Measurements from ENCODE around the gene LZTR1.
"Not testable (repeated sequence)": the region's sequence is repeated elsewhere in the genome, so short reads cannot be mapped to it uniquely, and the experiment has no call there.

The LZTR1 gene

DNA sequence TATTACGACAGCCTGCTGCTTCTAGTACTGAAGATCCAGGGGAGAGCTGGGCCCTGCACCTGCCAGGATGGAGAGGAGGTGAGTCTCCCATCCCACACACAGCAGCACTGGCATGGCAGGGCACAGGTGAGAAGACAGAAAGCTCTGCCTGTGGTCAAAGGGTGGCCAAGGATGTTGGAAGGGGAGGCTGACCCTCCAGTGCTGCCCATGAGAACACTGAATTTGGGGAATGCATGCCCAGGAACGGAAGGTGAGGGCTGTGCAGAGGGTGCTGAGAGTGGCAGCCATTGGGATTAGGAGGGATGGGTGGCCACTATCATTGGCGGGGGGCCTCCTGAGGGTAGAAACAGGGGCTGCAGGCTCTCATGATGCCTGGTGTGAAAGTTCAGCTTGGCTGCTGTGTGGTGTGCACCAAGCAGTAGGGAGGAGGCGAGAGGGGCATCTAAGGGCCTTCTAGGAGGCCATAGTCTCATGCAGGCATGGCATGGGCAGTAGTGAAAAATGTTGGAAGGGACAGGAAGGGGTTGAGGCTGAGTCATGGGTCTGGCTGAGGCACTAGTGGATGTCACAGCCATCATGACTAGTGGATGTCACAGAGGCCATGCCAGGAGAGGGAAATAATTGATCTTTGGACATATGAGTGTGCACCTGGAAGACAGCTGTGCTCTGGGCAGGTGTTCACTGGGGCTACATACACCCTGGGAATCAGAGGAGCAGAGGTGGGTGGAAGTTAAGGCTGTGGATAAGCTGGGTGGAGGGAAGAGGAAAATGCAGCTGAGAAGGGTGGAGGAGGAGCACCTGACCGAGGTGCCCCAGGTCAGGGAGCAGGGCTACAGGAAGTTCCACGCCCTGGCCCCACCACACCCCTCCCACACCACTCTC lies 61.1 kb downstream of the LZTR1 start:
- DNase-seq = no peak

DNA sequence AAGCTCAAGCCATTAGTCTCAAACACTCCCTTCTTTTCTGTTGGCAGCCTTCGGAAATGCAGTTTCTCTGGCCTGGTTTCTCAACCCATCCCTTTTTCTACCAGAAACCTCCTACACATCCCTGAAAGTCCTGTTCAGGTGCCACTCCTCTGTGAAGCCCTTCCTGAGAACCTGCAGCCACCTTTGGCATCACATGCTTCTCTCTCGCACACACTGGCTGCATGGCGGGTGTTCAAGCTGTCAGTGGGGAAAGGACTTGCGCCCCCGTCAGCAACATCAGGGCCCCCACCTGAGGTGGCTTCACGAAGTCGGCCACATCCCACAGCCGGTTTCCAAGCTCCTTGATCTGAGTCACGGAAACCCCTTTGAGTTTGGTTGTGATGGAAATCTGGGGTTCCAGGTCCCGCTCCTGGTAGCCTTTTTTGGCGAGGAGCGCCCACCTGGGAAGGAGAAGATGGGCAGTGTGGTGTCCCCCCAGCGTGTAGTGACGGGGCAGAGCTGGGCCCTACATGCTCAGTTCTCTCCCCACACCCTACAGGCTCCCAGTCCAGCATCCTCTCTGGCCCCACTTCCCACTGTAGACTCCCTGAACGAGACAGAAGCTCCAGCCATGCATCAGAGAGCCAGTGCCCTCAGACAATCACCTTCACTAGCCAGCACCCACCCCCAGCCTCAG lies 61.9 kb downstream of the LZTR1 start:
- DNase-seq = no peak

DNA sequence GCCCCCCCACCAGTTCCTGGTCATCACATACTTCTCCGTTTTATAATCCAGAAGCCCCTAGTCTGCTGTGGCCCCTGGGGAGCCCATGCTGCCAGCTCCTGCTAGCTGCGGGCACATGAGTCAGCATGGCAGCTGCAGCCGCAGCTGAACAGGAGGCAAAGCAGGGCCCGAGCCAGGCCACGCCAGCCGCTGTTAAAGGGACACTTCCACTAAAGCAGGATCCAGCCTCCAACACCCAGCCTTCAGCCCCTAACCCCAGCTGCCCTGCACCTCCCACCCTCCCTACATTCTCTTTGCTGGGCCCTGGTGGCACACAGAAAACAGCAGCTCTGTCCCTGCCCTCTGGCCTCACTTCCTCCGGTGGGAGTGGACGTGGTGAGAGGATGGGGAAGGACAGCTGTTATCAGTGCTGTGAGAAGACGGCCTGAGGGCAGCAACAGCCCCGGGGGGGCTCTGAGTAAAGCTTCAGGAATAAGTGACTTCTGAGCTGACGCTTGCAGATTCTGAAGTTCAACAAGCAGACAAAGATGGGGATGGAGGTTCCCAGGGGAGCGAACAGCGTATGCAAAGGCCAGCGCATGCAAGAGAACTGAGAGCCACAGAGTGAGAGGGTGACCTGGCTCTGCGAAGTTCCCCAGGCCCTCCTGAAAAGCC lies 63.0 kb downstream of the LZTR1 start:
- DNase-seq = no peak

DNA sequence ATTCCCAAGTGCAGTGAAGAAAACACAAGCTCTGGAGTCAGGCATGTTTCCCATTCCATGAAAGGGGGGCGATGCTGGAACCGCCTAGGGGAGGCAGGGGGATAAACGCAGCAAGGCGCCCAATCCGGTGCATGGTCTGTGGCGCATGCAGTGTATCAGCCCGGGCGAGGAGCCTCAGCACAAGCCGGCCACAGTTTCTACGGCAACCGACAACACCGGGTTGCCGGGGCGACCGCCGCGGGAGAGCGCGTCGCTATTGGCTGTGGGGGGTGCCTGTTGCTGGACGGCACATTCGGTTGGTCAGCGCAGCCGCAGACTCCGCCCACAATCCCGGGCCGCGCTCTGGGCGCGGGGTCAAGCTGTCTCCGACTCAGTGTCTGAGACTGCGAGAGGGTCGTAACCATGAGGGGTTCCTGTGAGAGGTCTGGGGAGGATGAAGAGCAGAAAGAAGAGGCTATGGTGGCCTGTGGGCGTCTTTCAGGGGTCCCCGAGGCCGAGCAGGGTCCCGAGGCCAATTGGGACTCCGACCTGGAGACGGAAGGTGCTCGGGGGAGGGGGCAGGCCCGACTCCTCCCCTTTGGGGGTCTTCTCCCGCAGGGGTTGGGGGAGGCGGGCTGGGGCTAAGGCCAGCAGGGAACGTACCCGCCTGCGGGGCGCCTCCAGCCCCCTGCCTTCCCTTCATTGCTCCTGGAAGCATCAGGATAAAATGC lies 63.6 kb downstream of the LZTR1 start, which contains the start of gene LRRC74B:
Gene LRRC74B, plus strand, starts transcription at position 362 of the 710 bp plus-strand sequence. Its CDS starts 41 bp downstream, at position 403.
- DNase-seq = peak; percentile 81

DNA sequence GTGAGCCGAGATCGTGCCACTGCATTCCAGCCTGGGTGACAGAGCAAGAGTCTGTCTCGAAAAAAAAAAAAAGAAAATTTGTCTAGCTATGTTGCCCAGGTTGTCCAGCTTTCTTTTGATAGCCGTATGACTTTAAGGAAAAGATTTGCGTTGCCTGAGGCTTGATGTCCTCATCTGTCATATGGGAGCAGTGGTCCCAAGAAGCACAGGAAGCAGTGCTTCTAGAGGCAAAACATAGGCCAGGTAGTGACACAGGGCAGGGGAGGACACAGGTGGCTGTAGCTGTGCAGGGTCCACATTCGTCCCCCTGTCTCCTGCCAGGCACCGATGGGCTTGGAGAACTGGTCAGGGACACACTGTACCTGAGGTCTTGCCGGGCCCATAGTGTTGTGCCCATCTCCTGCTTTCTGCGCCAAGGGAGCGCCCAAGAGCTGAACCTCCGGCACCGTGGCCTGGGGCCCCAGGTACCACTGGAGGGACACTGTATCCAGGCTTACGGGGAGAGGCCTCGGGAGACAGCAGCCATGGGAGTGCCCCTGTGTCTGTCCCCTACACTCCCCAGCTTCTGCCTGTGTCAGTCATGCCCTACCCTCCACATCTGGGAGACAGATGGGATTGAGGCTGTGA lies 65.1 kb downstream of the LZTR1 start:
- DNase-seq = no peak

DNA sequence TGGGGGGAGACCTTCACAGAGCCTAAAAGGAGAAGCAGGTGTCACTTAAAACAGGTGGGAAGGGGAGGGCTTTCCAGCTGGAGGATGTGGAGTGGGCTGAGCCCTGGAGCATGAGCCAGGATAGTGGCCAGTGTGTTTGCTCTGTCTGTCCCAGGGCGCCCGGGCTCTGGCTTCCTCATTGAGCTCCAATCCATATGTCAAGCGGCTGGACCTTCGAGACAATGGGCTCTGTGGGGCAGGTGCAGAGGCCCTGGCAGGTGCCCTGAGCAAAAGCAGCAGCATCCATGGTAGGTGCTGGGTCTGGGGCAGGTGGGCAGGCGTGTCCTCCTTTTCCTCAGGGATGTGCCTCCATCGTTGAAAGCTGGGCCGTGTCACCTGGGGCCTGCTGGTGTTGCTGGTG lies 65.6 kb downstream of the LZTR1 start:
- no peak for DNase-seq

DNA sequence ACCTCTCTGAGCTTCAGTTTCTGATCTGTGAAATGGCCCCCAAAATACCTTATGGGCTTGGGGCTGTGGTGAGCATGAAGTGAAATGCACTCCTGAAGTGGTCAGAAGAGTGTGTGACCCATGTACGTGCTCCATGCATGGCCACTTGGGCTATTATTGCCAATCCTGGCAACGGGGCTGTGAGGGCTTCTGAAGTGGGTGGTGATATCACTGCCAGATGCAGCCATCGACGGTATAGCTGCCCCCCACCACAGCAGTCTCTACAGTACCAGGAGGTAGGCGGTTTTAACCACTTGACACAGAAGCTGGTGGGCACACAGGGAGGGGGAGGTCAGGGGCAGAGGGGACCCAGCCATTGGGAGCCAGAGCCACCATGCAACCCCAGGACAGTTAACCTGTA lies 66.4 kb downstream of the LZTR1 start:
- DNase-seq = not testable (repeated sequence)
